GM21423 (cell line): ENCODE measurements around the gene UBE3D.
"Not testable (repeated sequence)": the region's sequence is repeated elsewhere in the genome, so short reads cannot be mapped to it uniquely, and the experiment has no call there.

Experiments
- ATAC-seq: cut with Tn5 transposase; IDR thresholded peaks from one replicate; pipeline ENCODE4 v1.9.1; 2021; ENCODE audit warnings: mild to moderate bottlenecking, moderate library complexity; ENCODE audit not compliant: unreplicated experiment

UBE3D gene

DNA sequence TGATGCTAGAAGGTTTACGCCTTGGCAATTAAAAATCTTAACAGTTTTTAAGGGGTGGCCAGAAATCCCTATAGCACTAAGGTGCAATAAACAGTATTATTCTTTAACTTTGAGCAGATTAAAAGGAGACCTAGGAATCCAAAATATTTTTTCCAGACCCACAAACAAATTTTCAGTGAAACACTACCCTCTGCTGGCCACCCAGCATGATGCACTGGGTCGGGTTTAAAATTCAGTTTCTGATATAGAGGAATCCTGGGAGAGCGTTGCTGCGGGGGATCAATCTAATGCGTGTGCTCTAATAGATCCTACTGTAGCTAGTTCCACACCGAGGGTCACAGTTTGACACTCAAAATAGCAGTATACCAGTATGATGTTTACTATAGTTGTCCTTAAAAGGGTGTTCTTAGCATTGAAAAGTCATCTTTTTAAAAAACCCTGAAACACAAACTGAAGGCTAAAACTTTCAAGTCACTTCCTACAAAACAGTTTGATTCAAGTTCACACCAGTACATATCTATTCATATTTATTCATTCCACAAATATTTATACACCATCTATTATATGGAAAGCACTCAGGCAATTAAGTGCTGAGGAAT, 10.2 kb downstream of the UBE3D start:
- no peak for ATAC-seq

DNA sequence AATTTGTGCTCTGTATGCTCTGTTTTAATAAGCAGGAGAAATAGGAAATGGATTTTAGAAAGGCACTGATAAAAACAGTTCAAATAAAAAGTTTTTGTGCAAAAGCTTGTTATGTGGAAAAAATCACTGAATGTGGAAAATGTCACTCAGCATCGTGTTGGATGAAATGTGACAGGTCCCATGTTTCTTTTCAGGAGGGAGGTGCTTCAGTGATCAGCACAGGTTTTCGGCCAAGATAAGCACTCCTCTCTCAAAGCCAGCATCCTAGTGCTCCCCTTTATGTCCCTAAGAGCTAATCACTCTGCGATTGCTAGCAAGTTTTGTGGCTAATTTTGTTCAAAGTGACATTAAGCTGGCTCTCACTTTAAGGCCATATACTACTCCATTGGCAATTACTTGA, 12.0 kb downstream of the UBE3D start:
- no peak for ATAC-seq

DNA sequence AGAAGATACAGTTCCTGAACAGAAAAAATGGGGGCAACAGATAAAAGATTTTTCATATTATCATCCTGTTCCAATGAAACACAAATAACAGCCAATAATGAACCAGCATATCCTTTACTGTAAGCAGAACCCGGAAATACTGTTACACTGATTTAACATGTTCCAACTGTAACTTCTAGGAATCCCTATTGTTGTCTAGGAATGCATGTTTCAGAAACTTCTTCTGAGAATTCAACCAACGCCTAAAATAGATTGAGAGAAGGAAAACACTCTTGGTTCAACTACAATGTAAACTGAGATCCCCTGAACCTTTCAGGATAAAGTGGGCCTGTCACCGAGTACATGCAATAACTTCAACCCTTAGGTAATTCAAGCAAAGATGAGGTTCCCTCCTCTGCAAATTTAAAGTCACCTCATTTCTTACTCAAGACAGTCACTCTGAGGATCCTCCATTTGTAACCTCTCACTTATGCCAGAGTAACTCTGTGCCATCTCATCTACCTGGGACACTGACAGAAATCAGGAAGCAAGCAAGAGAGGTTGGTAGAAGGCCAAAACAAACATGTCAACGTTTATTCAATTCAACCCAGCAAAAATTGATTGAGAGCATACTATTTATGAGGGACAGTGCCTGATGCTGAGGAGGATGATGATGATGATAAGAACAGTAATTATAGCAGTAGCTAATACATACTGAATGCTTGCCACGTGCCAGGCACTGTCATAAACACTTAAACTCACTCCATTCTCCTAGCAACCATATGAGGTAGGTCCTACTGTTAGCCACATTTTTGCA, 14.1 kb downstream of the UBE3D start:
- no peak for ATAC-seq

DNA sequence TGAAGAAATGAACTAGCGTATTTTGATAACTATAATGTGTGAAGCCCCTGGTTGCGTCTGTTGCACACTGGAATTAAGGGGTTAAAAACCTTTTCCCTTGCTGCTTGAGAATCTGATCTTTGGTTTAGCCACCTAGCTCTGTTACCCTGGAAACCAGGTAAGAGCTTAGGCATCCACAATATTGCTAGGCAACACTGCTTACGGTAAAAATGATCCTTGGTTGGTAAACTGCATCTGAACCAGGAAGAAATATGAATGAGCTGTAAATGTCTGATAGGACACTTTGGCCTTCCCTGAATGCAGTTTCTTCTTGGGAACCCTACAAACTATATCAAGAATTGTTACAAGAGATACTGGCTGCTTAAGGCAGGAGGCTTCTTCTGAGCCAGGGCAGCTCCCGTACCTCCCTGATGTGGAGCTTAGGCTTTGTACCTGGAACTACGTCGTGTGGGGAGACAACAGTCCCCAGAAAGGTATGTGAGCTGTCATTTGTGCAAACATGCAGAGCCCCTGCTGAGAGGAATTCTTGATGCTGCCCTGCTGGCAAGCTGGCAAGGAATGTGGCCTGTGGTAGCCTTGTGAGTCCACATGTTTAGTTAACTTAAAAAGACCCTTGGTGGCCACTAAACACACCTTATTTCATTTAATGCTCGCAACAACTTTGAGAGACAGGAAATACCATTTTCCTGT, 18.4 kb downstream of the UBE3D start:
- ATAC-seq = no peak

DNA sequence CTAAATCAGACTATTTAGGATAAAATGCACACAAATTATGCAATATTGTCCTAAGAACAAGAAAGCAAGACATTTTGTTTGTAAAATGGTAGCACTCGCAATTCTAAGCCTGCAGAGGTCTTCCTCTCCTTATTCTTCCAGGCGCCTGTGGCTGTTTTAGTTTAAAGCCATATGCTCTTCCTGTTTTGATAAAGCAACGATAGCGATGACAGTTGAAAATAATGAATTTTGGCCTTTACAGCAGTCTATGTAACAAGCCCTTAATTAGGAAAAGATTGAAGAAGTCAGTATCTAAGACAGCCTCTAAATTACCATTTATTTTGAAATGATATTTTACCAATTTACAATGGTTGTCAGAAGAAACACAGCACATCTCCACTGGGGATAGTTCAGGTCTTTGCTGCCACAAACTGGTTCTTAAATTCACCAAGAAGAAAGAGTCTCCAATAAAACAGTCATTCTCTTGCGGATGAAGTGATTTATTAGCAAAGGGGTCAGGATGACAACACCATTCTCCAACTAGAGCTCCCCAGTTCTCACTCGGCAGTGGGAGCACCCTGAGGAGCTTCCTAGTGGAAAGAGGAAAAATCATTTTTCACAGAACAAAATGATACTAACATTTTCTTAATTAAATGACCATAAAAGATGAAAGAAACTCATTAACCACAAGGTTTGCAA, 21.4 kb downstream of the UBE3D start:
- ATAC-seq = no peak

DNA sequence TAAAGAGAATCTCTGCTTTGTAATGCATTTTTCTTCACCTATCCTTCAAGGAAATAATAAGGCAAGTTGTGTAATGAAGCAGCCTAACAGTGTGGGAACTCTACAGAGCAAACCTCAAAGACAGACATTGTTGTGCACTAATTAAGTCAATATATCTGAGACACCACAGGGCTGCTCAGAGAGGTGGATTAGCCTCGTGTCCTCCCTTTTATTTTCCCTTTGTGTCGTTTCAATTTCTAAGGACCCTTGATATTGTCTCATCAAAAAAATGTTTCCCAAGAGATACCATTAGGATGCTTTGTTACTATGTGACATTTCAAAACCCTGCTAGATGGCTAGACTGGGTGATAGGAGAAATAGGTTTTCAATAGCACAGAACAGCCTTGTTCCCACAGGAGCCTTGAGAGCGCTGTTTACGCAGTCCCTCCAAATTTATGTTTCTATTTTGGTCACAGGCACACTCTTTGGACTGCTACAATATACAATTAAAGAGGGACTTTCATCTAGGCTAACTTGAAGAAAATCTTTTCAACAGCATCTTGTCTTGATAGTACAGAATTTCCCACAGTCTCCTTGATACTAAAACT, 23.1 kb downstream of the UBE3D start:
- no peak for ATAC-seq

DNA sequence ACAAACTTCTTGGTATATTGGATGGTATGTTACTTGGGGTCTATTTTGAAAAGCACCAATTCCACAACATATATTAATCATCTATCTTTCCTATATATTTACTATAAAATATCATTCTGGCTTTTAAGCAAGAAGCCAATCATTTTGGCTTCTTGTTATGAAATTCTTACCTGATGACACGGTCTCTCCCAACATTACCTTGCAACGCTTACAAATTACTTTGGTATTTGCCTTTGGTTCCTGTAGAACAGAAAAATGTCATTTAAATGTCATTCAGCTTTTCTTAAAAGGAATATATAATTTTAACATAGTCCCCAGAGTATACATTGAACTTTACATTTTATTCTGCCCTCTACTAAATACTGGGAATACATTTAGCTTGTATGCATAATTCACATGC, 27.4 kb downstream of the UBE3D start:
- ATAC-seq = no peak

DNA sequence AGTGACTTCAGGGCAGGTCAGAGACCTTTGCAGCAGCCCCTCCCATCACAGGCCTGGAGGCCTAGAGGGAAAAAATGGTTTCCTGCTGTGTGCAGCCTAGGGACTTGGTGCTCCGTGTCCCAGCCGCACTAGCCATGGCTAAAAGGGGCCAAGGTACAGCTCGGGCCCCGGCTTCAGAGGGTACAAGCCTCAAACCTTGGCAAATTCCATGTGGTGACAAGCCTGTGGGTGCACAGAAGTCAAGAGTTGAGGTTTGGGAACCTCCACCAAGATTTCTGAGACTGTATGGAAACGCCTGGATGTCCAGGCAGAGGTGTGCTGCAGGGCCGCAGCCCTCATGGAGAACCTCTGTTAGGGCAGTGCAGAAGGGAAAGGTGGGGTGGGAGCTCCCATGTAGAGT, 34.0 kb downstream of the UBE3D start:
- ATAC-seq = no peak

DNA sequence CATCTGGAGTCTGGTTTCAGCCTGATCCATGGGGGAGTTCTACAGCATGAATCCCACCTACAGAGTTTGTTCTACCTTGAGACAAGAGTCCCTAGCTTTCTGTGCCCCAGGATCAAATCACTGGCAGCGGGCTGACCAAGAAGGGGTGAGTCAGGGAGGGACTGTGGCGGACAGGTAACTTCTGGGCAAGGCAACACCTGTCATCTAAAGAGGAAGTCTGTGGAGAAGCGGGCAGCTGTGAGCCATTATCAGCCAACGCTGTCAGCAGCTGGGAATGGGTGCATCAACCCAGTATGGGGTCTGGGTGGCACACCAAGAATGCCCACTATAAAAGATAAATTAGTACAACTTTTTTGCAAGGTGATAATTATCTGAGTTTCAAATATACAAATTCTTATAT, 45.9 kb downstream of the UBE3D start:
- ATAC-seq = no peak

DNA sequence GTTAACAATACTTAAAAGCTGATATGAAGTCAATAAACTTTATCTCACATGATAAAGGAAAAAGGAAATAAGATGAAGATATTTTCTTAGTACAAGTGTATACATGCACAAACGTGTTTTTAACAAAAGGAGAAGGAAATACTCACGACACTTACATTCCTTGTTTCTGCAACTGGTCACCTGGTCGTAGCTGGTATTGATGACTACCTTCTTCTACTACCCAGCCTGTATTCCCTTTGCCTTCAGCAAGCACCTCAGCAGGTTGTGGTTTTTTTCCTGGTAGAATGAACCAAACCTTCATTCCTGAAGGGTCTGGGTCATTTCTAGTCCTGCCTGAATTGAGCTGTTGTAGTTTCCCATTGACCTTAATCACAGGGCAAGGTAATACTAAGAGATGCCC, 54.5 kb downstream of the UBE3D start:
- ATAC-seq = not testable (repeated sequence)

DNA sequence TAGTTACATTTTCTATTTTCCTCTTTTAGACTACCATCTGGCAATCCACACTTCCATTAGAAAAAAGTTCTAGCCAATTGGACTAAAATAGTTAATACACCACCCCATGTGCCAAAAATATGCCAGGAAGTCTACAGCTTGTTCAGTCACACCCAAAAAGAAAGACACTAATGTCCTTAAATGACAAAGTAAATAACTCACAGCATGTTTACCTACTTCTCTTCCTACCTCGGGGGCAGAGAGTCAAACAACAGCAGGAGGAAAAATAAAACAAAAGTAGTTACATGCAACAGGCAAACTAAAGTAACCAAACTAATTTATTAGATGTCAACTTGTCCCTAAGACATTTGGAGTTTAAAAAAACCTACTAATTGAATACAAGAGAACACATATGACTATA, 57.0 kb downstream of the UBE3D start:
- no peak for ATAC-seq

DNA sequence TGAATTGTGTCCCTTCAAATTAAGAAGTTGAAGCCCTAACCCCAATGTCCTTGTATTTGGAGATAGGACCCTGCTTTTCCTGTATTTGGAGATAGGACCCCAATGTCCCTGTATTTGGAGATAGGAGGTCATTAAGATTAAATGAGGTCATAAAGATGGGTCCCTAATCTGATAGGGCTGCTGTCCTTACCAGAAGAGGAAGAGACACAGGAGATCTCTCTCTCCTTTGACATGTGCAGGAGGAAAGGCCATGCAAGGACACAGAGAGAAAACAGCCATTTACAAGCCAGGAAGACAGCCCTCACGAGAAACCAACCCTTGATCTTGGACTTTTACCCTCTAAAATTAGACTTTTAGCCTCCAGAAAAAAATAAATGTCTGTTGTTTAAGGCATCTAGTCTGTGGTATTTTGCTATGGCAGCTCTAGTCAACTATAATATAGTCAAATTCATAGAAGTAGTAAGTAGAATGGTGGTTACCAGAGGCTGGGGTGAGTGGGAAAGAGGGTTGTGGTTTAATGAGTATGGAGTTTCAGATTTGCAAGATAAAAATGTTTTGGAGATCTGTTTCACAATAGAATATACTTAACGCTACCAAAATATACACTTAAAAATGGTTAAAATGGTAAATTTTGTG, 59.3 kb downstream of the UBE3D start:
- ATAC-seq = no peak

DNA sequence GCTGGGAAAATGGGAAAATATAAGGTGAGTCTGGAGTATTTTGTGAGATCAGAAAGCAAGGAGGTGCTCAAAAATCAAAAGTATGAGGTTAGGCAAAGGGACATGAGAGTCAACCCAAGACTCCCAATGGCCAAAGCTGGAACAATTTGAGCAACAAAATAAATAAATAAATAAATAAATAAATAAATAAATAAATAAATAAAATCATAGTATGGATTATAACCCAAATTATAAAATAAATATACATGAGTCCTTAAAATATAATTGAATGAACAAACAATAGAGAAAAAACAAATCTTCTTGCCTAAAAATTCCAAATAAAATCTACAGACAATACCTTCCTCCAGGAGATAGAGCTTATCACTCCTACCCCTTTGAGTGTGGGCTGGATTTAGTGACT, 69.5 kb downstream of the UBE3D start:
- ATAC-seq = no peak

DNA sequence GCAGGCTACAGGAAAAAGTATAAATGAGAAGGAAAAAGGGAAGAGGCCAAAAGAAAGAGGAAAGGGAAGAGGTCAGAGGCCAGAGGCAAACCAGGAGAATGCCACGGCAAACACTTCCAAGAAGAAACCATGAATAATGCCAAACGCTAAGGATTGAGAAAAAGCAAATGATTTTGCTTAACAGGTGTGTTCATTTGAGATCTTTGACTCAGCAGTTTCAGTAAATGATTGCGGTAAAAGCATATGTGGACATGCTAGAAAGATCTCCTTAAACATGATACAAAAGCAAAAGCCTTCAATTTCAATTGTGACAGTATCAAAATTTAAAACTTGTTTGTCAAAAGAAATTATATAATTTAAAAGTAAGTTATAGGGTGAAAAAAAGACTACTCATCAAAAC, 70.6 kb downstream of the UBE3D start:
- ATAC-seq = no peak

DNA sequence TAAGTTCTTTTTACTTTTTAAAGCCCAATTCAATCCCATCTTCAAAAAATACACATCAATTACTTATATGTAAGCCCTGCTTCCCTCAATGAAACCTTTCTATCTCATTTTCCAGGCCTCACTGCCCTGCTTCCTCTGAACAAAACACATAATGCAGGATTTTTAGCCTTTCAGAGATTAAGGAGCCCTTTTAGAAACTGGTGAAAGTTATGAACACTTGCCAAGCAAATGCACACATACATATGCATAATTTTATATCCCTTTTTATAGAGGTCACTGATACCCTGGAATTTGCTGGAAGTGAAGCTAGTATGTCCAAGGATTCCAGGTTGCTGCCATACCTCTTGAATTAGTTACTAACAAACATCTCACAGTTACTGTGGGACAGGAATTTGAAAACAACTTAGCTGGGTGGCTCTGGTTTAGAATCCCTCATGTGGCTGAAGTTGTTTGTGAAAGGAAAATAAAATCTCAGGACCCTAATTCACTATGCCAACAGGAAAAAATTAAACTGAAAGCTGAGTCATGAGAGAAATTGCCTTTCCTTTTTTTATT, 75.8 kb downstream of the UBE3D start:
- ATAC-seq = no peak

DNA sequence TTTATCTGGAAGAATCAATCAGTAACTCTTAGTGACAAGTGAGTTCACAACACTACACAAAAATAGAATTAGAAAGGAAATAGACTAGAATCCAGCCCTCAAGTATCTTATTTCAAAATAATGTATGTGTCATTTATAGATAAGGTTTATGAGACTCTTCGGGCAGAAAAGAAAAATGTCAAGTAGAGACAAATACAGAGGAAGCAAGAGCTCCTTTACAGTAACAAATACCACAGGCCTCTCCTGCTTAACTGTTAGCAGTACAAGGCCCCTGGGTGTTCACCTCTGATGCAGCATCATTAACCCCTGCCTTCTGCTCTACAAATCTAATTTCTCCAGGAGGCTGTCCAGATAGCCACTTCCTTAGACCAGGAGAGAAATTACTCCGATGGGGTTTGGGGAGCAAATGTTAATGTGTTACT, 76.7 kb downstream of the UBE3D start:
- ATAC-seq = no peak

DNA sequence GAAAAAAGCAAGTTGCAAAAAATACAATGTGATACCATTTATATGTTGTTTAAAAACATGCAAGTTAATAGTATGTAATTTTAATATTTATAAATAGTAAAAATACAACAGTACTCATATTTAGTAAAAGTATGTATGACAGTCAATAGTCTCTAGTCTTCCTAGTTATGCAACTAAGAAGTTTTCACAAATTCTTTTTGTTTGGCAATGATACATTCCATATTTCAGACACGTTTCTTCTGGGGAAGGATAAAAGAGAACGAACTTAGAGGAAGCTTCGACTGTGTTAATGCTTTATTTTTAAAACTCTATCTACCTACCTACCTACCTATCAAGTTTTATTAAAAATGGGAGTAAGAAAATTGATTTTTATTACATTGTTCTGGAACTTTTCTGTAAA, 77.7 kb downstream of the UBE3D start:
- ATAC-seq = no peak

DNA sequence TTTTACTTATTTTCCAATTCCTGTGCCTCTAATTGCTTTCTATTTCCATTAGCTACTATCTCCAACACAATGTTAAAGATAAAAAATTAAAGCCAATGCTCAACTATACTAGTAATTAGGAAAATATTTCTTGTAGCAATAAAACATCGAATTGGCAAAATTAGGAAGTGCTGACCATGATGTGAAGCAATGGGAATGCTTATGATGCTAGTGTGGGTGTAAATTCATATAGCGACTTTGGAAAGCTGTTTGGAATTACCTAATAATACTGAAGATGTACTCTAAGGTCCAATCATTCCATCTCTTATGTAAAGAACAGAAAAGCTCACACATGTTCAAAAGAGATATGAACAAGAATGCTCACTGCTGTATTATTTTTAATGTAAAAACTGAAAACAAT, 78.2 kb downstream of the UBE3D start:
- ATAC-seq = no peak

DNA sequence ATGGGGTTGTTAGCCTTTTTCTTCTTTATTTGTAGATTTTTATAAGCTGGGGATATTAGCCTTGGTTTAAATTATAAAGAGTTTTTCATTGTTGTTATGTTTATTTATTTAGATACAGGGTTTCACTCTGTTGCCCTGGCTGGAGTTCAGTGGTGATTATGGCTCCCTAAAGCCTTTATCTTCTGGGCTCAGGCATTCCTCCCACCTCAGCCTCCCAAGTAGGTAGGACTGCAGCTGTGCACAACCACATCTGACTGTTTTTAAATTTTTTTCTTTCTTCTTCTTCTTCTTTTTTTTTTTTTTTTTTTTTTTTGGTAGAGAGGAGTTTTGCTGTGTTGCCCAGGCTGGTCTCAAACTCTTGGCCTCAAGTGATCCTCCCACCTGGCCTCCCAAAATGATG, 80.9 kb downstream of the UBE3D start:
- no peak for ATAC-seq

DNA sequence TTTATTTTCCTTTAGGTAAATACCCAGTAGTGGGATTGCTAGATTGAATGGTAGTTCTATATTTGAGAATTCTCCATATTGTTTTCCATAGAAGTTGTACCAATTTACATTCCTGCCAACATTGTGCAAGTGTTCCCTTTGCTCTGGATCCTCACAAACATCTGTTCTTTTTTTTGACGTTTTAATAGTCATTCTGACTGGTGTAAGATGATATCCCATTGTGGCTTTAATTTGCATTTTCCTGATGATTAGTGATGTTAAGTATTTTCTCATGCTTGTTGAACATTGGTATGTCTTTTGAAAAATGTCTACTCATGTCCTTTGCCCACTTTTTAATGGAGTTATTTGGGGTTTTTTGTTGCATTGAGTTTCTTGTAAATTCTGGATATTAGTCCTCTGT, 85.6 kb downstream of the UBE3D start:
- no peak for ATAC-seq

DNA sequence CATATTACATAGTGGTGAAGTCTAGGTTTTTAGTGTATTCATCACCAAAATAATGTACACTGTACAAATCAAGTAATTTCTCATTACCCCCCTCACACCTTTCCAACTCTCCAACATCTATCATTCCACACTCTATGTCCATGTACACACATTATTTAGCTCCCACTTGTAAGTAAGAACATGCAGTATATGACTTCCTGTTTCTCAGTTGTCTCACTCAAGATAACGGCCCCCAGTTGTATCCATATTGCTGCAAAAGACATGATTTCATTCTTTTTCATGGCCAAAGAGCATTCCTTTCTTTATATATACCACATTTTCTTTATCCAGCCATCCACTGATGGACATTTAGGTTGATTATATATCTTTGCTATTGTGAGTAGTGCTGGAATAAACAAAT, 86.0 kb downstream of the UBE3D start:
- no peak for ATAC-seq
